HL-60 (cell line): ENCODE measurements around the gene NMNAT3.

Source experiments
- DNase-seq, 2 experiments: peaks; one replicate each; pipeline ENCODE4 v3.0.0-alpha.2; 2010 to 2020; ENCODE audit warnings: low read depth in 1 of 2, low spot score in 1 of 2
- H3K27ac ChIP-seq: fragments of 250-450 bp; sonication (Bioruptor Pico); replicated peaks from 2 replicates; pipeline ENCODE4 v1.5.1; 2020; ENCODE audit warnings: mild to moderate bottlenecking, moderate library complexity
- H3K27me3 ChIP-seq: fragments of 250-450 bp; sonication (Bioruptor Pico); 2 replicates; pipeline ENCODE4 v1.5.1; 2021; ENCODE audit warnings: mild to moderate bottlenecking, moderate library complexity; ENCODE audit not compliant: insufficient read depth, poor library complexity, severe bottlenecking
- H3K4me3 ChIP-seq: replicated peaks from 2 replicates; pipeline ENCODE4 v1.5.1; 2011; ENCODE audit warnings: mild to moderate bottlenecking, control low read depth, low read length; ENCODE audit not compliant: insufficient read depth
- CTCF ChIP-seq: IDR thresholded peaks from one replicate; pipeline ENCODE4 v1.5.1; 2011; ENCODE audit warnings: low read length, control low read depth, inconsistent platforms; ENCODE audit not compliant: insufficient read depth
- GABPA ChIP-seq: IDR thresholded peaks from 2 replicates; pipeline ENCODE4 v1.6.1; 2012; ENCODE audit warnings: low read depth
- POLR2AphosphoS5 ChIP-seq: IDR thresholded peaks from 2 replicates; pipeline ENCODE4 v1.6.1; 2012; ENCODE audit warnings: low read depth
- REST ChIP-seq: IDR thresholded peaks from 2 replicates; pipeline ENCODE4 v1.6.1; 2012; ENCODE audit warnings: low read depth; ENCODE audit not compliant: insufficient replicate concordance
- SPI1 ChIP-seq: IDR thresholded peaks from 2 replicates; pipeline ENCODE4 v1.6.1; 2012; ENCODE audit warnings: low read depth, mild to moderate bottlenecking, borderline replicate concordance

NMNAT3 gene

GRCh38 chr3:139540651-139541531, 136.9 kb downstream of the NMNAT3 start:
- no peak for DNase-seq
- Histone ChIP-seq H3K4me3 (no peak overlapping the region), H3K27me3 (peaks cover 42% of the 10 kb centered on the region), H3K27ac (no peak overlapping the region)
- no peak for TF ChIP-seq SPI1
- TF ChIP-seq REST = no peak
- no peak for TF ChIP-seq CTCF
- TF ChIP-seq GABPA = no peak
- TF ChIP-seq POLR2AphosphoS5 = no peak

GRCh38 chr3:139538733-139539132, 139.0 kb downstream of the NMNAT3 start:
- TF ChIP-seq CTCF = no peak
- TF ChIP-seq SPI1 = no peak
- TF ChIP-seq REST = no peak
- TF ChIP-seq GABPA = no peak
- TF ChIP-seq POLR2AphosphoS5 = no peak
- no peak overlapping the region for H3K4me3 ChIP-seq
- peaks cover 42% of the 10 kb centered on the region for H3K27me3 ChIP-seq
- H3K27ac ChIP-seq = no peak overlapping the region
- no peak for DNase-seq

- Histone ChIP-seq H3K27ac (no peak overlapping the region), H3K4me3 (no peak overlapping the region), H3K27me3 (peaks cover 42% of the 10 kb centered on the region)
- DNase-seq = no peak
- TF ChIP-seq REST (no peak), CTCF (no peak), POLR2AphosphoS5 (no peak), SPI1 (no peak)
Observed at GRCh38 chr3:139537795-139538621, 139.8 kb downstream of the NMNAT3 start.
